Endodermal cell (in vitro differentiated cells): Measurements from ENCODE around the gene FAM98C. TPM values are rescaled to one million over a fixed set of nuclear protein-coding genes. Genes with fewer than 3 reads are reported as not detected.
A peak's percentile ranks its signal among the peaks of the same experiment; 100 is the strongest.

Source experiments
- DNase-seq: peaks from one replicate; pipeline ENCODE4 v3.0.0-alpha.2; 2017
- H3K27ac ChIP-seq: 2 replicates; pipeline ENCODE4 v1.5.1; 2013; ENCODE audit warnings: mild to moderate bottlenecking, low read depth, low read length, moderate library complexity
- H3K27me3 ChIP-seq: 2 replicates; pipeline ENCODE4 v1.6.1; 2013; ENCODE audit warnings: mild to moderate bottlenecking, low read length, moderate library complexity; ENCODE audit not compliant: insufficient read depth, control insufficient read depth, poor library complexity, severe bottlenecking
- H3K36me3 ChIP-seq: 2 replicates; pipeline ENCODE4 v1.7.0; 2013; ENCODE audit warnings: mild to moderate bottlenecking, low read length, moderate library complexity; ENCODE audit not compliant: control insufficient read depth, insufficient read depth
- H3K4me1 ChIP-seq: one replicate; pipeline ENCODE4 v1.7.0; 2013; ENCODE audit warnings: low read length; ENCODE audit not compliant: control insufficient read depth, insufficient read depth
- H3K4me3 ChIP-seq: 2 replicates; pipeline ENCODE4 v1.5.1; 2013; ENCODE audit warnings: mild to moderate bottlenecking, low read length, moderate library complexity
- H3K9ac ChIP-seq: 2 replicates; pipeline ENCODE4 v1.6.1; 2013; ENCODE audit warnings: mild to moderate bottlenecking, low read length, moderate library complexity; ENCODE audit not compliant: poor library complexity, severe bottlenecking; ENCODE audit errors: extremely low read depth
- H3K9me3 ChIP-seq: 2 replicates; pipeline ENCODE4 v1.6.1; 2013; ENCODE audit warnings: mild to moderate bottlenecking, low read length, moderate library complexity; ENCODE audit not compliant: control insufficient read depth
- H3K27ac Mint-ChIP-seq: 2 replicates; pipeline ENCODE4 v1.8.0; 2020; ENCODE audit warnings: mixed read lengths
- H3K27me3 Mint-ChIP-seq: 2 replicates; pipeline ENCODE4 v1.8.0; 2021; ENCODE audit warnings: mild to moderate bottlenecking, mixed read lengths; ENCODE audit not compliant: insufficient read depth
- H3K36me3 Mint-ChIP-seq: 2 replicates; pipeline ENCODE4 v1.8.0; 2020; ENCODE audit warnings: low read depth, mixed read lengths
- H3K4me1 Mint-ChIP-seq: 2 replicates; pipeline ENCODE4 v1.8.0; 2020; ENCODE audit warnings: mixed read lengths
- H3K4me3 Mint-ChIP-seq: 2 replicates; pipeline ENCODE4 v1.8.0; 2020; ENCODE audit warnings: mild to moderate bottlenecking, moderate library complexity, mixed read lengths
- H3K9me3 Mint-ChIP-seq: 2 replicates; pipeline ENCODE4 v1.8.0; 2020; ENCODE audit warnings: mild to moderate bottlenecking, mixed read lengths
- WGBS, 2 experiments: methylation state at CpG; one replicate each; pipeline versions ENCODE4 v1.1.5 to v1.1.7; 2013; ENCODE audit warnings: missing lambda C conversion rate in 2 of 2, mixed read lengths in 1 of 2; ENCODE audit not compliant: insufficient coverage in 1 of 2, insufficient read length in 1 of 2; 5-methylcytosine and 5-hydroxymethylcytosine counted together
- total RNA-seq, 2 donors: library from RNA; stranded (reverse); fragmentation: NEBNext Ultra II Directional in 1 of 2; extraction: Animal tissue kit (Norgen Biotek cat#: 25700) in 1 of 2; gene quantifications; 2 replicates in 1 of 2; 3 replicates in 1 of 2; pipeline ENCODE4 v1.2.1, GENCODE V29; 2021
- TF ChIP-seq, protein P1 (sequence below): fragments of 200-600 bp; sonication (generic); conservative IDR thresholded peaks from 2 replicates; pipeline ENCODE4 v1.5.0; 2021; ENCODE audit warnings: antibody characterized with exemption, mild to moderate bottlenecking

The FAM98C gene
- total RNA-seq, 2 donors from 2014 or later: 8.6 to 13.7 TPM

DNA sequence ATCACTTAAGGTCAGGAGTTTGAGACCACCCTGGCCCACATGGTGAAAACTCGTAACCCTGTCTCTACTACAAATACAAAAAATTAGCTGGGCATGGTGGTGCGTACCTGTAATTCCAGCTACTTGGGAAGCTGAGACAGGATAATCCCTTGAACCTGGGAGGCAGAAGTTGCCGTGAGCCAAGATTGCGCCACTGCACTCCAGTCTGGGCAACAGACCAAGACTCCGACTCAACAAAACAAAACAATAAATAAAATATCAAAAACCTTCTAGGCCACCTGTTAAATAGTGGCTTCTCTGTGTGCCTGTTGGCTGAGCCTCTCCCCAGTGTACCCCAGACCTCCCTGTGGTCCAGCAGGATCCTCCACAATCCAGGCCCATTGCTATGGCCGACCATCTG, 31.8 kb upstream of the FAM98C start:
- Mint-ChIP-seq H3K27ac (no peak overlapping the region), H3K9me3 (no peaks in the 10 kb centered on the region), H3K4me3 (no peak overlapping the region), H3K36me3 (peaks cover under 1% of the 10 kb centered on the region), H3K4me1 (peaks cover 9% of the 10 kb centered on the region), H3K27me3 (peaks cover 38% of the 10 kb centered on the region)
- TF ChIP-seq, protein P1, sequence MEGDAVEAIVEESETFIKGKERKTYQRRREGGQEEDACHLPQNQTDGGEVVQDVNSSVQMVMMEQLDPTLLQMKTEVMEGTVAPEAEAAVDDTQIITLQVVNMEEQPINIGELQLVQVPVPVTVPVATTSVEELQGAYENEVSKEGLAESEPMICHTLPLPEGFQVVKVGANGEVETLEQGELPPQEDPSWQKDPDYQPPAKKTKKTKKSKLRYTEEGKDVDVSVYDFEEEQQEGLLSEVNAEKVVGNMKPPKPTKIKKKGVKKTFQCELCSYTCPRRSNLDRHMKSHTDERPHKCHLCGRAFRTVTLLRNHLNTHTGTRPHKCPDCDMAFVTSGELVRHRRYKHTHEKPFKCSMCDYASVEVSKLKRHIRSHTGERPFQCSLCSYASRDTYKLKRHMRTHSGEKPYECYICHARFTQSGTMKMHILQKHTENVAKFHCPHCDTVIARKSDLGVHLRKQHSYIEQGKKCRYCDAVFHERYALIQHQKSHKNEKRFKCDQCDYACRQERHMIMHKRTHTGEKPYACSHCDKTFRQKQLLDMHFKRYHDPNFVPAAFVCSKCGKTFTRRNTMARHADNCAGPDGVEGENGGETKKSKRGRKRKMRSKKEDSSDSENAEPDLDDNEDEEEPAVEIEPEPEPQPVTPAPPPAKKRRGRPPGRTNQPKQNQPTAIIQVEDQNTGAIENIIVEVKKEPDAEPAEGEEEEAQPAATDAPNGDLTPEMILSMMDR: no peak
- Histone ChIP-seq H3K27ac (no peak overlapping the region), H3K27me3 (peaks cover 16% of the 10 kb centered on the region), H3K9me3 (no peaks in the 10 kb centered on the region), H3K9ac (no peak overlapping the region), H3K36me3 (no peaks in the 10 kb centered on the region), H3K4me3 (no peak overlapping the region), H3K4me1 (peaks cover 3% of the 10 kb centered on the region)
- 81 to 91% methylated on average over 3 to 6 of the region's 6 CpGs for WGBS, 2 experiments
- no peak for DNase-seq

GRCh38 chr19:38373907-38374331, 29.0 kb upstream of the FAM98C start:
- Mint-ChIP-seq H3K27me3 (peaks cover 27% of the 10 kb centered on the region), H3K9me3 (no peaks in the 10 kb centered on the region), H3K4me1 (peaks cover 10% of the 10 kb centered on the region), H3K27ac (peak overlapping the region; percentile 83), H3K36me3 (peaks cover 9% of the 10 kb centered on the region), H3K4me3 (peak overlapping the region; percentile 99)
- 89 to 94% methylated on average over 5 to 6 of the region's 6 CpGs for WGBS, 2 experiments
- Histone ChIP-seq H3K27ac (no peak overlapping the region), H3K36me3 (peaks cover 13% of the 10 kb centered on the region), H3K27me3 (peaks cover 16% of the 10 kb centered on the region), H3K4me3 (peak overlapping the region; percentile 68), H3K4me1 (peaks cover 3% of the 10 kb centered on the region), H3K9me3 (no peaks in the 10 kb centered on the region), H3K9ac (no peak overlapping the region)
- no peak for DNase-seq
- TF ChIP-seq, protein P1: no peak

GRCh38 chr19:38374332-38375097, 28.4 kb upstream of the FAM98C start, which contains the start of gene PSMD8:
Gene PSMD8 (plus strand): TSS chr19:38374571. CDS start chr19:38374602, 31 bp downstream.
- TF ChIP-seq, protein P1: peak; percentile 37
- Mint-ChIP-seq H3K9me3 (no peaks in the 10 kb centered on the region), H3K27me3 (peaks cover 27% of the 10 kb centered on the region), H3K4me3 (peak within 1 kb of the TSS; percentile 99), H3K27ac (peak within 1 kb of the TSS; percentile 98), H3K4me1 (peaks cover 10% of the 10 kb centered on the region), H3K36me3 (peaks cover 11% of the 10 kb centered on the region)
- Histone ChIP-seq H3K27me3 (peaks cover 16% of the 10 kb centered on the region), H3K9ac (peak within 1 kb of the TSS; percentile 96), H3K36me3 (peaks cover 18% of the 10 kb centered on the region), H3K4me1 (peaks cover 3% of the 10 kb centered on the region), H3K9me3 (no peaks in the 10 kb centered on the region), H3K4me3 (peak within 1 kb of the TSS; percentile 97), H3K27ac (peak within 1 kb of the TSS; percentile 83)
- DNase-seq: peak; percentile 99
- WGBS, 2 experiments: 0% methylated on average over 27 to 65 of the region's 65 CpGs
